CD4-positive, alpha-beta T cell (primary cell): ENCODE results near the gene TBX1. TPM values are rescaled to one million over a fixed set of nuclear protein-coding genes. Genes with fewer than 3 reads are reported as not detected.

Source experiments
- ATAC-seq: fragments of 200-7000 bp; cut with Tn5 transposase; one replicate; pipeline ENCODE4 v1.10.0; 2022; ENCODE audit warnings: mild to moderate bottlenecking; ENCODE audit not compliant: poor library complexity
- CTCF ChIA-PET: fragments of 350-600 bp; sonication (Branson Sonifier 250); formaldehyde crosslinking; loops from one replicate; lab custom pipeline; 2021; ENCODE audit warnings: antibody characterized with exemption, inconsistent platforms; lab: Charles Lee
- POLR2A ChIA-PET: fragments of 350-600 bp; sonication (Branson Sonifier 250); formaldehyde crosslinking; loops from one replicate; lab custom pipeline; 2021; ENCODE audit warnings: antibody characterized with exemption, inconsistent platforms; lab: Charles Lee
- DNase-seq, 14 experiments: peaks; one replicate each; pipeline ENCODE4 v3.0.0-alpha.2; 2013 to 2020; ENCODE audit warnings: mixed read lengths in 2 of 14
- H3K27ac ChIP-seq, 2 donors: one replicate each; pipeline versions ENCODE4 v1.5.1 to v1.7.0; 2013; ENCODE audit warnings: low read length in 2 of 2, low read depth in 1 of 2, mild to moderate bottlenecking in 1 of 2
- H3K27me3 ChIP-seq, 2 experiments: 1 replicate in 1 of 2; 2 replicates in 1 of 2; pipeline versions ENCODE4 v1.6.1 to v1.7.0; 2013; ENCODE audit warnings: low read length in 2 of 2, control low read depth in 1 of 2, mild to moderate bottlenecking in 1 of 2, moderate library complexity in 1 of 2; ENCODE audit not compliant: insufficient read depth in 2 of 2, control insufficient read depth in 1 of 2
- H3K36me3 ChIP-seq: one replicate; pipeline ENCODE4 v1.6.1; 2013; ENCODE audit warnings: low read length, control low read depth; ENCODE audit not compliant: insufficient read depth
- H3K4me1 ChIP-seq: one replicate; pipeline ENCODE4 v1.6.1; 2013; ENCODE audit warnings: low read length, control low read depth; ENCODE audit not compliant: insufficient read depth
- H3K4me3 ChIP-seq: one replicate; pipeline ENCODE4 v1.5.1; 2013; ENCODE audit warnings: mild to moderate bottlenecking, low read length, moderate library complexity
- H3K9me3 ChIP-seq, 2 experiments: 1 replicate in 1 of 2; 2 replicates in 1 of 2; pipeline versions ENCODE4 v1.6.1 to v1.7.0; 2013; ENCODE audit warnings: low read length in 2 of 2, mild to moderate bottlenecking in 2 of 2, control low read depth in 1 of 2, moderate library complexity in 1 of 2; ENCODE audit not compliant: control insufficient read depth in 1 of 2, insufficient read depth in 1 of 2
- H3K27ac Mint-ChIP-seq: one replicate; pipeline ENCODE4 v1.8.0; 2020; ENCODE audit warnings: mixed read lengths
- H3K27me3 Mint-ChIP-seq: one replicate; pipeline ENCODE4 v1.8.0; 2021; ENCODE audit warnings: mixed read lengths
- H3K36me3 Mint-ChIP-seq: one replicate; pipeline ENCODE4 v1.8.0; 2021; ENCODE audit warnings: low read depth, mixed read lengths
- H3K4me1 Mint-ChIP-seq: one replicate; pipeline ENCODE4 v1.8.0; 2021; ENCODE audit warnings: low read depth, mixed read lengths
- H3K4me3 Mint-ChIP-seq: one replicate; pipeline ENCODE4 v1.8.0; 2020; ENCODE audit warnings: mild to moderate bottlenecking, mixed read lengths
- H3K9me3 Mint-ChIP-seq: one replicate; pipeline ENCODE4 v1.8.0; 2020; ENCODE audit warnings: mixed read lengths
- intact Hi-C, 2 experiments: fragments of 100-400 bp; cut with DNase I in 1 of 2; cut with micrococcal nuclease in 1 of 2; formaldehyde crosslinking; loops; one replicate each; pipeline versions ENCODE4 v1.15.1 to v1.9.0; 2023 to 2025; cut with DNase I, micrococcal nuclease
- total RNA-seq, 174 experiments: library from RNA in 2 of 174; stranded (reverse) in 2 of 174; gene quantifications; one replicate each; pipeline ENCODE4 v1.2.3 and lab custom pipeline; 2021 to 2026
- TF ChIP-seq, protein P1 (sequence below): fragments of 200-600 bp; IDR thresholded peaks from one replicate; pipeline ENCODE4 v1.8.0; 2022; ENCODE audit warnings: antibody characterized with exemption, mild to moderate bottlenecking

The TBX1 gene
- total RNA-seq, 2 experiments from 2014 or later: not detected

DNA sequence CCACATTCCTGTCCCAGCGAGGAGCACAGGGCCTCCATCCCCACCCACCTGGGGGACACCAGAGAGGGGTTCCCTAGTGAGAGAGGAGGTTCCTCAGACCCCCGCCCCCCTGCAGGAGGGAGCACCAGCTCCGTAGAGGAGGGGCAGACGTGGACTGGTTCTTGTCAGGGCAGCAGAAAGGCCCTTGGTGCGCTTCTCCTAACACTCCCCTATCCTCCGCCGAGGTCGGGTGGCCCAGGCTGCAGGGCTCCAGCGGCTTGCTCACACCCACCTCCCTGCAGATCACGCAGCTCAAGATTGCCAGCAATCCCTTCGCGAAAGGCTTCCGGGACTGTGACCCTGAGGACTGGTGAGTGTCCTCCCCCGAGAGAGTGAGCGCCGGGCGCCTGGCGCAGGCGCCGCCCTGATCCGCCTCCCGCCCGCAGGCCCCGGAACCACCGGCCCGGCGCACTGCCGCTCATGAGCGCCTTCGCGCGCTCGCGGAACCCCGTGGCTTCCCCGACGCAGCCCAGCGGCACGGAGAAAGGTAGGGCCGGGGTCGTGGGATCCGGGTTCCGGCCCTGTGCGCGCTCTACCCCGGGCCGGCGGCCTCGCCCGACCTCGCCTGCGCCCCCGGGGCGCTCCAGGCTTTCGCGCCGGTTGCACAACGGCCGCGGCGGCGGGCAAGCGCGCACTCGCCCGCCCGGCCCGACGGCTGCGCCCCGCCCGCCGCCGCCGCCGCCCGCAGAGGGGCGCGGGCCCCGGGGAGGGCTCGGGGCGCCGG lies 5.1 kb downstream of the TBX1 start:
- TF ChIP-seq, protein P1, sequence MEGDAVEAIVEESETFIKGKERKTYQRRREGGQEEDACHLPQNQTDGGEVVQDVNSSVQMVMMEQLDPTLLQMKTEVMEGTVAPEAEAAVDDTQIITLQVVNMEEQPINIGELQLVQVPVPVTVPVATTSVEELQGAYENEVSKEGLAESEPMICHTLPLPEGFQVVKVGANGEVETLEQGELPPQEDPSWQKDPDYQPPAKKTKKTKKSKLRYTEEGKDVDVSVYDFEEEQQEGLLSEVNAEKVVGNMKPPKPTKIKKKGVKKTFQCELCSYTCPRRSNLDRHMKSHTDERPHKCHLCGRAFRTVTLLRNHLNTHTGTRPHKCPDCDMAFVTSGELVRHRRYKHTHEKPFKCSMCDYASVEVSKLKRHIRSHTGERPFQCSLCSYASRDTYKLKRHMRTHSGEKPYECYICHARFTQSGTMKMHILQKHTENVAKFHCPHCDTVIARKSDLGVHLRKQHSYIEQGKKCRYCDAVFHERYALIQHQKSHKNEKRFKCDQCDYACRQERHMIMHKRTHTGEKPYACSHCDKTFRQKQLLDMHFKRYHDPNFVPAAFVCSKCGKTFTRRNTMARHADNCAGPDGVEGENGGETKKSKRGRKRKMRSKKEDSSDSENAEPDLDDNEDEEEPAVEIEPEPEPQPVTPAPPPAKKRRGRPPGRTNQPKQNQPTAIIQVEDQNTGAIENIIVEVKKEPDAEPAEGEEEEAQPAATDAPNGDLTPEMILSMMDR: no peak
- peaks cover 22% of the 10 kb centered on the region for H3K4me1 ChIP-seq
- Mint-ChIP-seq H3K27me3 (peaks cover 74% of the 10 kb centered on the region), H3K36me3 (no peaks in the 10 kb centered on the region), H3K27ac (no peak overlapping the region), H3K9me3 (no peaks in the 10 kb centered on the region), H3K4me1 (peaks cover 17% of the 10 kb centered on the region), H3K4me3 (peak overlapping the region; percentile 76)
- ChIA-PET POLR2A (interaction anchor here (1.0 kb wide), 1 partner anchor 9 kb away, joined by 3 read pairs; no protein-coding TSS in a partner anchor), CTCF (no interaction called here)
- no peak overlapping the region for H3K27ac ChIP-seq
- intact Hi-C loops: no loop called here
- H3K9me3 ChIP-seq: peaks cover 0 to 61% of the 10 kb centered on the region in 2 experiments
- no peaks in the 10 kb centered on the region for H3K36me3 ChIP-seq
- no peak overlapping the region for H3K4me3 ChIP-seq
- ATAC-seq: no peak
- H3K27me3 ChIP-seq: peaks cover 77 to 82% of the 10 kb centered on the region in 2 experiments
- peak in 6 of 14 experiments; percentile 10 to 54 (median 31) for DNase-seq

- Mint-ChIP-seq H3K27ac (no peak overlapping the region), H3K9me3 (no peaks in the 10 kb centered on the region), H3K4me1 (peaks cover 17% of the 10 kb centered on the region), H3K36me3 (no peaks in the 10 kb centered on the region), H3K27me3 (peaks cover 79% of the 10 kb centered on the region), H3K4me3 (no peak overlapping the region)
- no peak for DNase-seq
- no peak overlapping the region for H3K4me3 ChIP-seq
- no peak for ATAC-seq
- H3K27me3 ChIP-seq: peaks cover 82 to 87% of the 10 kb centered on the region in 2 experiments
- H3K36me3 ChIP-seq: no peaks in the 10 kb centered on the region
- TF ChIP-seq, protein P1: no peak
- POLR2A ChIA-PET: interaction anchor here (1.0 kb wide), 1 partner anchor 10 kb away, joined by 3 read pairs; no protein-coding TSS in a partner anchor
- H3K4me1 ChIP-seq: peaks cover 22% of the 10 kb centered on the region
- intact Hi-C loops: no loop called here
- no peak overlapping the region for H3K27ac ChIP-seq
- CTCF ChIA-PET: no interaction called here
- peaks cover 0 to 61% of the 10 kb centered on the region in 2 experiments for H3K9me3 ChIP-seq
Measured at GRCh38 chr22:19766240-19766510, 5.6 kb downstream of the TBX1 start.

- intact Hi-C loops: no loop called here
- ChIA-PET CTCF (no interaction called here), POLR2A (no interaction called here)
- Mint-ChIP-seq H3K27ac (no peak overlapping the region), H3K9me3 (no peaks in the 10 kb centered on the region), H3K4me3 (peak overlapping the region; percentile 62), H3K27me3 (peaks cover 80% of the 10 kb centered on the region), H3K4me1 (peaks cover 13% of the 10 kb centered on the region), H3K36me3 (no peaks in the 10 kb centered on the region)
- Histone ChIP-seq H3K27me3 (peaks cover 83 to 84% of the 10 kb centered on the region in 2 experiments), H3K4me1 (peaks cover 22% of the 10 kb centered on the region), H3K36me3 (no peaks in the 10 kb centered on the region), H3K4me3 (peak overlapping the region; percentile 10), H3K27ac (no peak overlapping the region), H3K9me3 (peaks cover 0 to 61% of the 10 kb centered on the region in 2 experiments)
- TF ChIP-seq, protein P1: no peak
- peak in 12 of 14 experiments; percentile 12 to 70 (median 38) for DNase-seq
- peak; percentile 76 for ATAC-seq
Measured at GRCh38 chr22:19766511-19767426, 6.2 kb downstream of the TBX1 start.
